ENCODE data around the gene CPAMD8.
"Not testable (repeated sequence)": the region's sequence is repeated elsewhere in the genome, so short reads cannot be mapped to it uniquely, and the experiment has no call there.

Gene CPAMD8

DNA sequence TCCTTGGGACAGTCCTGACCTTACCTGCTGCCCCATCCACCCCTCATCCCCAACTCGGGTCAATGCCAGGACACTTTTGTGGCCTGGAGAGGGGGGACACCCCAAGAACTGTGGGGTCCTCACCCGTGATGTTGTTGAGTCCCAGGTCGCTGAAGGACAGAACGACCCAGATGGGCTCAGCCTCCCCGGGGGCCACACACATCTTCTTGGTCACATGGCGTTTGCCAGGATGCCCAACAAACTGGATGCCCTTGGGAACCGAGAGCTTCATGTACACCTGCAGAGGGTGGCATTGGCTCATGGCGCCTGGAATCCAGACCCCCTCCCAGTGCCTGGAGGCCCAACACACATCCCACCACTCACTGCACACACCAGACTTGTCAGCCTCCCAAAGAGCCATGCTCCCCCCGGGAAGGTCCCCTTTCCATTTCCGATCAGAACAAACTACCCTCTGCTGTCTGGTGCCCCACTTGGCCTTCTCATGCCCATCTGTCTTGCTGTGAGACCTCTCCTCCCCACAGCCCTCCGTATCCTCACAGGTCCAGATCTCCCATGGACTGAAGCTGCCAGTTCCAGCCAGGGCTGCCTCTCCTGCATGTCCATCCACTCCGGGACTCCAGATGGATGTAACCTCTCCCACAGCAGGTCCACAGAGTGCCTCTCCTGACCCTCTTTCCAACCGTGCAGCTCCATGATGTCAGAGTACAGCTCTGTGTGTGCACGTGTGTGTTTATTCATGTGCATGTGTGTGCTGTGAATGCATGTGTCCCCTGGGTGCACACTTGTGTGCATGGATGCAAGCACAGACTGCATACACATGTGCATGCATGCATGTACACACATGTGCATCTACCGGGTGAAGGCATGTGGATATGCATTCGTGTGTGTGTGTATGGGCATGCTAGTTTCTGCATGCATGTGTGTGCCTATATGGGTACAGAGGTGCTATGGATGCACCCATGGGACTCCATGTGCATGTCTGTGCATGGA, 79.4 kb downstream of the CPAMD8 start:
- DNase-seq (ENCODE audit: low spot score), result no peak

DNA sequence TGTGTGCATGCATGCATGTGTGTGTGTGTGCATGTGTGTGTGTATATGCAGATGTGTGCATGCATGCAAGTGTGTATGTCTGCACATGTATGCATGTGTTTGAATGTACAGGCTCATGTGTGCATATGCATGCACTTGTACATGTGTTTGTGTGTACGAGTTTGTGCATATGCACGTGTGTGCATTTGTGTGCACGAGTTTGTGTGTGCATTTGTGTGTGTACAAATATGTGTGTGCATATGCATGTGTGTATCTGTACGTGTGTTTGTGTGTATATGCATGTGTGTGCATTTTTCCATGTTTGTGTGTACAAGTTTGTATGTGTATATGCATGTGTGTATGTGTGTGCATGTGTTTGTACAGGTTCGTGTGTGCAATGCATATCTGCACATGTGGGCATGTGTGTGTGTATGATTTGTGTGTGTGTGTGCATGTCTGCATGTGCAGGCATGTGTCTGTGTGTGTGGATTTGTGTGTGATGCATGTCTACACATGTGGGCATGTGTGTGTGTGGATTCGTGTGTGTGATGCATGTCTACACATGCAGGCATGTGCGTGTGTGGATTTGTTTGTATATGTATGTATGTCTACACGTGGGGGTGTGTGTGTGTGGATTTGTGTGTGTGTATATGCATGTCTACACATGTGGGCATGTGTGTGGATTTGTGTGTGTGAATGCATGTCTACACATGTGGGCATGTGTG, 80.7 kb downstream of the CPAMD8 start:
- DNase-seq (ENCODE audit: low spot score), result no peak

DNA sequence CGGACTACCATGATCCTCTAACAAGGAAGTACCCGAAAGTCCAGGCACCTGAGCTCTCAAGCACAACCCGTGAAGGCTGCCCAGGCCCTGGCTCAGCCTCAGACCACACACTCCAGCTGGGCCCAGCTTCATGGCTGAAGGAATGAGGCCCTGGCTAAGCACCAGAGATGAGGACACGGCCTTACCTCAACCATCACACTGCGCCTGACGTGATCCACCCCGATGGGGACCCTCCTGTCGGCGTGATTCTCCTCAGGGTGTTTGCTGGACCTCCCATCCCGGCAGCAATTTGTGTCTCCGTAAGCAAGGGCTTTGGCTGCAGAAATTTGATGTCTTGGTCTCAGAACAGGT, 81.3 kb downstream of the CPAMD8 start:
- no peak for DNase-seq (ENCODE audit: low spot score)

- DNase-seq (ENCODE audit: low spot score), result no peak
Measured at GRCh38 chr19:16944626-16945363, 81.8 kb downstream of the CPAMD8 start.

DNA sequence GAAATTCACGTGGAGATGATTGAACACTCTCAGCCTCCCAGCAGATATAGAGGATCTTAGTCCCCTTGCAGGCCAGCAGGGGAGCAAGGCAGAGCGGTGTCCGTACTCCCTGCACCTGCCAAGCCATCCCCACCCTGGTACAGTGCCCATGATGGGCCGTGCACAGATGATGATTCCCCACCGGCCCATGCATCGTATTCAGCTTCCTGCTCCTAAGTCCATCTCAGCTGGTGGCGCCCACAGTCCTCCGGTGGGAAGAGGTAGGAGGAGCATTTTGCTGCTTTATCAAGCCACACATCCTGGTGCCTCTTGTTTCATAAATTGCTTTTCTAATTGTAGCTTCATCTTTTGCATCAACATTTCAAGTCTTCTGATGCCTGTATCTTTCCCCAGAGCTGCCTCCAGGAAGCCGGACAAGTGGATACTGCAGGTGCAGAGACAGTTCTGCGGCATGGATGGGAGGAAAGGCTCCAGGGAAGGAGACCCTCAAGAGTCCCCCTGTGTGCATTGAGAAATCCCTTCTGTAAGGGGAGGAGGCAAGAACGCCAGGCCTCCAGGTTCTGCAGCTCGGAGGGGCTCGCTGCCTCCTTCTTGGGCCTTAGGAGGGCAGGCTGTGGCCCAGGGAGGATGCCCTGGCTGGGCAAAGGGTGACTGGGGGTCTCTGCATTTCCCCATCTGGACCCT, 82.5 kb downstream of the CPAMD8 start:
- no peak for DNase-seq (ENCODE audit: low spot score)

DNA sequence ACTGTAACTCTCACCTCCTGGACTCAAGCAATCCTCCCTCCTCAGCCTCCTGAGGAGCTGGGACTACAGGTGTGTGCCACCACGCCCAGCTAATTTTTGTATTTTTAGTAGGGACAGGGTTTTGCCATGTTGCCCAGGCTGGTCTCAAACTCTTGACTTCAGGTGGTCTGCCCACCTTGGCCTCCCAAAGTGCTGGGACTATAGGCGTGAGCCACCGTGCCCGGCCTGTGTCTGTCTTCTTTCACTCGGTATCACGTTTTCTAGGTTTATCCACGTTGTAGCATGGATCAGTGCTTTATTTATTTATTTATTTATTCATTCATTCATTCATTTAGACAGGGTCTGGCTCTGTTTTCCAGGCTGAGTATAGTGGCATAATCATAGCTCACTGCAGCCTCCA, 83.5 kb downstream of the CPAMD8 start:
- not testable (repeated sequence) for DNase-seq (ENCODE audit: low spot score)

DNA sequence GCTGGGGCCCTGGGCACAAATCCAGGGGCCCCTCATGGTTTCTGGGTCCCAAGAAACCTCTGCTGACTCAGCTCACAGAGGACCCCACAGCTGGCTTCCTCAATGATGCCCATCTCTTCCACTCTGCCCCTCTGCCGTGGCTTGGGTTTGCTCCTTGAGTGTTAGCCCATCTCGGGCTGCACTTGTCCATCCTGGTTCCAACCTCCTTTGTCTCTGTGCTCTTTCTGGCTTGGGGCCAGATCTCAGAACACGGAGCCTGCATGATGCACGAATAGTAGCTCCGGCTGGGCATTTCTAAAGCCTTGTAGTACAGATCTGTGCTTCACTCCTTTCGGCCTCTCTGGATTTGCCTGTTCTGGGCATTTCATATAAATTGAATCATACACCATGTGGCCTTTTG, 84.0 kb downstream of the CPAMD8 start:
- no peak for DNase-seq (ENCODE audit: low spot score)

DNA sequence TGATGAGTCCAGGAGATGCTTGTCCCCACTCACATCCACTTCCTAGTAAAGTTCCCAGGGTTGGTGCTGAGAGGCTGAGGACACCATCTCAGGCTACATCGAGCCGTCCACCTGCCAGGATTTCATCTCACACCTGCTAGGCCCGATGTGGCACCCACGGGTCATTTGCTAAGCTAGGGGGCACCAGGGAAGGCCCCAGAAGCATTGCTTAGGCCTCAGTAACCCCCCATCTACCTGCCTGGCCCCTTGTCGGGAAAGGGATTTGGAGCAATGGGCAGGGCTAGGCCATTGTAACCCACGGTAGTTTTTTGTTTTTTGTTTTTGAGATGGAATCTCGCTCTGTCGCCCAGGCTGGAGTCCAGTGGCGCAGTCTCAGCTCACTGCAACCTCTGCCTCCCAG, 86.0 kb downstream of the CPAMD8 start:
- DNase-seq (ENCODE audit: low spot score), result no peak

DNA sequence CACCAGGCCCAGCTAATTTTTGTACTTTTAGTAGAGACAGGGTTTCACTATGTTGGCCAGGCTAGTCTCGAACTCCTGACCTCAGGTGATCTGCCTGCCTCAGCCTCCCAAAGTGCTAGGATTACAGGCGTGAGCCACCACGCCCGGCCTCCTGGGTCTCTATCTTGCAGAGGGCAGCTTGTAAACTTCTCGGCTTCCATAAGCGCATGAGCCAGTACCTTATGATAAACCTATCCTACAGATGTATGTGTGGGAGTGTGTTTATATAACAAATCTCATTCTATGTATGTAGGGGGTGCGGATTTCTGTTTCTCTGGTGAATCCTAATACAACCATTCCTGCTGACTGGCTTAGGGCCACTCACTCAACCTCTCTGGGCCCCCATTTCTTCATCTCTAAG, 86.5 kb downstream of the CPAMD8 start:
- not testable (repeated sequence) for DNase-seq (ENCODE audit: low spot score)

DNA sequence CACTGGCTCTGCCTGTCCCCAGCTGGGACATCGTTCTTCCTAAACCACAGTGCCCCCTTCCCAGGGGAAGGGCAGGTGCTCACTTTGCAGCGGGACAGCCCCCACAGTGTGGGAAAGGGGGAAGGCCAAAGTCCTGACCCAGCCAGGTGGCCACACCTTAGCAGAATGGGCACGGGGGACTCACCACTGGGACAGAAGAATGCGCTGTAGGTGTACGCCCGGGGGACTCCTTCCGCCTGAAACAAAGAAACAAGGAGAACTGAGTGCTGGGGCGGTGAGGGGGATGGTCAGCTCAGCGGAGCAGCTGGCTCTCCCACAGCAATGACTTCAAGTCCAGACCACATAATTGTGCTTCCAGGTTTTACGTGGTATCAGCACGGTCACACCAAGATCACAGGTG, 88.4 kb downstream of the CPAMD8 start:
- no peak for DNase-seq (ENCODE audit: low spot score)

GRCh38 chr19:16937796-16938195, 88.8 kb downstream of the CPAMD8 start:
- DNase-seq (ENCODE audit: low spot score), result not testable (repeated sequence)

- DNase-seq (ENCODE audit: low spot score), result no peak
Measured at GRCh38 chr19:16936901-16937300, 89.7 kb downstream of the CPAMD8 start.

DNA sequence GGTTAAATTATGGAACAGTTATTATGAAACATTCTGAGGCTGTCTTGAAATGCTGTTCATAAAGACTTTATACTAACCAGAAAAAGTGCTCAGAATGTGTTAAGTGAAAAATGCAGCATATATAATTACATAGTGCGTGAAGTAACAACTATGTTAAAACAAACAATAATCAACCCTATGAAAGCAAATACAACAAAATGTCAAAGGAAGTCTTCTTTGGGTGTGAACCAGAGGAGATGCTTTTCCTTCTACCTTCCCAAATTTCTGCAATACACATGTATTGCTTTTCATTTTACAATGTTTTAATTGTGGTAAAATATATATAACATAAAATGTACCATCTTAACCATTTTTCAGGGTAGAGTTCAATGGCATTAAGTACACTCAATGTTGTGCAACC, 92.1 kb downstream of the CPAMD8 start:
- no peak for DNase-seq (ENCODE audit: low spot score)

DNA sequence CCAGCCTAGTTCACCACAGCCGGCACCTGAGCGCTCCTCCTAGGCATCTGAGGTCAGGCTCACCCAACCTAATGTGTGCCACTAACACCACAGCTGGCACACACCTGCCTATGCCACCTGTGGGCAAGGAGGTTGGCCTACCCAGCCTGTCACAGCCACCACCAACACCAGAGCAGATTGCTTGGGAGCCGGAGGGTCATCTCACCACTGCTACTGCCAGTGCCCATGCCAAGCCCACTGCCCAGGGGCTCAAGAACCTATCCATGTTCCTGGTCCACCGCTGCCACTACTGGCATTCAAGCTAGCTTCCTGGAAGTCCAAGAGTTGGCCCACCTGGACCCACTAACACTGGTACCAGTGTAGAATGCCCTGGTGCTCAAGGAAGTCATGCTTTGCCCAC, 95.3 kb downstream of the CPAMD8 start:
- no peak for DNase-seq (ENCODE audit: low spot score)

DNA sequence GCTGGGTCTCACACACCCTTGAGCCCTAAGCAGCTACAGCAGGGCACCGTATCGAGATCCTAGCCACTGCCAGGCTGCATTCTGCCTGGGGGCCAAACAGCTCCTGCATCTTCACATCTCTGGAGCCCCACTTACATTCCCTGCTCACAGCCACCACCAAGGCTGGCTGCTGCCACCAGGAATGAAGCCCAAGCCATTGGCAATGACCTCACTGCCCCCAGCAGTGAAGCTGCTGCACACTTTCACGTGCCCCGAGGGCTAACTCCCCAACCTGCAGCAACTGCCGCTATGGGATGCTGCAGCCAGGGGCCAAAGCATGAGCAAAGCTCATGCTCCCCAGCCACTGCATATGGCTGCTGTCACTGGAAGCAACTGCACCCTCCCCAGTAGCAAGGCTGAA, 95.9 kb downstream of the CPAMD8 start:
- DNase-seq (ENCODE audit: low spot score), result no peak

- DNase-seq (ENCODE audit: low spot score), result no peak
Measured at GRCh38 chr19:16928916-16929315, 97.7 kb downstream of the CPAMD8 start.

DNA sequence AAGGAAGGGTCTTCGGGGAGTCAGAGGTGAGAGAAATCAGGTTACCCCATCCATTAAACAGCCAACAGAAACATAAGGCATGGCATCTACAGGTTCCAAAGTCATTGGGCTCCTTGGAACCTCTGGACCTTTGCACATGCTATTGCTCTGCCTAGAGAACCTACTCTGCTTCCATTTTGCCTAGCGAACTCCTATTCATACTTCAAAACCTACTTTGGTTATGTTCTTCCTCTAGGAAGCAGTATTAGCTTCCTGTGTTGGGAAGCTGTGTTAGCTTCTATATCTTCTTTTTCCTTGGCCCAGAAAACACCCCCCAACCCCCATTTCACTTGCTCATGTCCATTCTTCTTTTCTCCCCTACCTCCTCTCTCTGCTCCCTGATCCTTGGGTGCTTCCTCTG, 98.3 kb downstream of the CPAMD8 start:
- no peak for DNase-seq (ENCODE audit: low spot score)

DNA sequence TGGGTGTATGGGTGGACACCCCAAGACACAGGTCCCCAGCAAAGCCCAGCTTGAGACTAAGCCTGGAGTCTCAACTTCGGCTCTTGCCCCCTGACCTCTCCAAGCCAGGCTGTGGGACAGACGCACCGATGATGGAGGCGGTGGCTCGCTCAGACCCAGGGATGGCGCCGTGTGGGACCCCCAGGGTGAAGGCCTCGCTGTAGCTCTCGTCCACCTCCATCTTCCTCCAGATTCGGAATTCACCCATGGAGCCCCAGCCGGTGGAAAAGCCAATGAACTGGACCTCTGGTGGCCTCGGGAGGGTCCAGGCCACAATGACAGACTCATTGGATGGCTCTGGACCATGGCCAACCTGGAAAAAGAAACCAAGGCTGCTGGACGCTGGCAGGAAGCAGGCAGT, 98.7 kb downstream of the CPAMD8 start:
- DNase-seq (ENCODE audit: low spot score), result no peak

DNA sequence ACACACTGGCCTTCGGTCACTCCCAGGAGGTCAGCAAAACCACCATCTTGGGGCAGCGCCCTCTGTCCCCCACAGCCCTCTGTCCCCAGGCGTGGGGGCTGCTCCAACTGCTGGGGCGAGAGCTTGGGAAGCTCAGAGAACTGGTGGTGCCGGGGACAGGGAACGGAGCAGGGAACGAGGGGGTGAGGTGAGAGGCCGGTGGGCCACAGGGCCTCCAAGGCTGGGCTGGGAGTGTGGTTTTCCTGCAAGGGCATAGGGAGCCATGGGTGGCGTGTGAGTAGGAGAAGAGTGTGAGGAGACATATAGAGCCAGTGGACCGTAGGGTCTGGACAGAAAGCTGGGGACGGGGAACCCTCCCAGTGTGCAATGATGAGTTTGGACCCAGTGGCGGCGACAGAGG, 103.7 kb downstream of the CPAMD8 start:
- no peak for DNase-seq (ENCODE audit: low spot score)

GRCh38 chr19:16922592-16922934, 104.0 kb downstream of the CPAMD8 start:
- no peak for DNase-seq (ENCODE audit: low spot score)

DNA sequence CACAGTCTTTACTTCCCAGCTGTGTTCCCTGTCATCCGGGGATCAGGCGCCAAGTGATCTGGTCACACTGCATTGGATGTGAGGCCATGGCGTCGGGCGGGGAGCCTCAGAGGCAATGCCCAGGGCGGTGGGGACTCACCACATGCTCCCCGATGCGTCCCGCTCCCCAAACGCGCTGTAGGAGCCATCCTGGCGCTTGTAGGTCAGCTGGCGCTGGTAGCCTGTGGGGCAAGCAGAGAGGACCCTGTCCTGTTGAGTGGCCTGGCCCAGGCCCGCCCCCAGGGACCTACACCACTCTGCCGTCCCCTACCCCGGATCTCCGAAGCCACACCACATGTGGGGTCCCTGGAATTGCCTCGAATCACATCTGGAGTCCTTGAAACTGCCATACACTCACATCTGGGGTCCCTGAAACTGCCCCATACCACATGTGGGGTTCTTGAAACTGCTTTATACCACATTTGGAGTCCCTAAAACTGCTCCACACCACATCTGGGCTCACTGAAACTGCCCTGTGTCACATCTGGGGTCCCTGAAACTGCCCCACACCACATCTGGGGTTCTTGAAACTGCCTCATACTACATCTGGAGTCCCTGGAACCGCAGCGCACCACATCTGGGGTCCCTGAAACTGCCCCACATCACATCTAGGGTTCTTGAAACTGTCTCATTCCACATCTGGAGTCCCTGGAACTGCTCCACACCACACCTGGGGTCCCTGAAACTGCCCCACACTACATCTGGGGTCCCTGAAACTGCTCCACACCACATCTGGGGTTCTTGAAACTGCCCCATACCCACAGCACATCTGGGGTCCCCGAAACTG, 104.6 kb downstream of the CPAMD8 start:
- no peak for DNase-seq (ENCODE audit: low spot score)
